Thoracic aorta (tissue), 2 donors: ENCODE data around the gene CLEC17A. TPM values are rescaled to one million over a fixed set of nuclear protein-coding genes. Genes with fewer than 3 reads are reported as not detected.

Source experiments
- ATAC-seq: fragments of 150-250 bp; one replicate; pipeline ENCODE4 v1.8.0; 2017; ENCODE audit warnings: low read depth; ENCODE audit not compliant: insufficient number of reproducible peaks, low FRiP score
- DNase-seq: peaks from one replicate; pipeline ENCODE4 v3.0.0-alpha.2; 2020; ENCODE audit warnings: low spot score
- H3K27ac ChIP-seq, 2 donors: fragments of 200-600 bp; sonication (generic); 1 replicate in 1 of 2; 2 replicates in 1 of 2; pipeline ENCODE4 v1.5.1; 2016; ENCODE audit warnings: mild to moderate bottlenecking in 2 of 2, moderate library complexity in 2 of 2
- H3K27me3 ChIP-seq: fragments of 200-600 bp; sonication (generic); replicated peaks from 2 replicates; pipeline ENCODE4 v1.6.0; 2016; ENCODE audit warnings: mild to moderate bottlenecking; ENCODE audit not compliant: insufficient read depth
- H3K36me3 ChIP-seq: fragments of 200-600 bp; sonication (generic); one replicate; pipeline ENCODE4 v1.5.1; 2016
- H3K4me1 ChIP-seq, 2 donors: fragments of 200-600 bp; sonication (generic); 1 replicate in 1 of 2; 2 replicates in 1 of 2; pipeline versions ENCODE4 v1.5.1 to v1.6.0; 2016; ENCODE audit warnings: low read depth in 2 of 2, mild to moderate bottlenecking in 1 of 2; ENCODE audit not compliant: control insufficient read depth in 1 of 2
- H3K4me3 ChIP-seq: fragments of 200-600 bp; sonication (generic); 2 replicates; pipeline ENCODE4 v1.5.1; 2016; ENCODE audit warnings: mild to moderate bottlenecking
- H3K9me3 ChIP-seq: fragments of 200-600 bp; sonication (generic); 2 replicates; pipeline ENCODE4 v1.5.1; 2016
- total RNA-seq, 2 donors: library from RNA; depleted of rRNA; stranded (reverse); fragments of >200 nt; gene quantifications; one replicate each; pipeline versions ENCODE4 v1.1.0 to v1.2.3, GENCODE V29; 2016
- TF ChIP-seq, protein P1 (sequence below): fragments of 200-600 bp; sonication (generic); IDR thresholded peaks from one replicate; pipeline ENCODE4 v1.5.1; 2019; ENCODE audit warnings: antibody characterized with exemption

The CLEC17A gene
- total RNA-seq, 2 donors from 2014 or later, result not detected

DNA sequence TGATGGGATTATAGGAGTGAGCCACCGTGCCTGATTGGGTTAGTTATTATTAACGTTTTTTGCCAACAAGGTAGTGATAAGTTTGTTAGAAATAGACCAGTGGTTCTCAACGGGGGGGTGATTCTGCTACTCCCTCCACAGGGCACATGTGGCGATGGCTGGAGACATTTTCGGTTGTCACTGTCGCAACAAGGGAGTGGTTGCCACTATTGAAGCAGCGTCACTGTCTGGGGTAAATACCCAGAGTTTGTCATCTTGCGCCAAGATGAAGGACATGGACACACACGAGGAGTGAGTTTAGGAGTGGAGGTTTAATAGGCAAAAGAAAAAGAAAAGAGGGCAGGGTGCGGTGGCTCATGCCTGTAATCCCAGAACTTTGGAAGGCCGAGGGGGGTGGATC lies 72.8 kb downstream of the CLEC17A start:
- no peak overlapping the region for H3K4me3 ChIP-seq
- TF ChIP-seq, protein P1, sequence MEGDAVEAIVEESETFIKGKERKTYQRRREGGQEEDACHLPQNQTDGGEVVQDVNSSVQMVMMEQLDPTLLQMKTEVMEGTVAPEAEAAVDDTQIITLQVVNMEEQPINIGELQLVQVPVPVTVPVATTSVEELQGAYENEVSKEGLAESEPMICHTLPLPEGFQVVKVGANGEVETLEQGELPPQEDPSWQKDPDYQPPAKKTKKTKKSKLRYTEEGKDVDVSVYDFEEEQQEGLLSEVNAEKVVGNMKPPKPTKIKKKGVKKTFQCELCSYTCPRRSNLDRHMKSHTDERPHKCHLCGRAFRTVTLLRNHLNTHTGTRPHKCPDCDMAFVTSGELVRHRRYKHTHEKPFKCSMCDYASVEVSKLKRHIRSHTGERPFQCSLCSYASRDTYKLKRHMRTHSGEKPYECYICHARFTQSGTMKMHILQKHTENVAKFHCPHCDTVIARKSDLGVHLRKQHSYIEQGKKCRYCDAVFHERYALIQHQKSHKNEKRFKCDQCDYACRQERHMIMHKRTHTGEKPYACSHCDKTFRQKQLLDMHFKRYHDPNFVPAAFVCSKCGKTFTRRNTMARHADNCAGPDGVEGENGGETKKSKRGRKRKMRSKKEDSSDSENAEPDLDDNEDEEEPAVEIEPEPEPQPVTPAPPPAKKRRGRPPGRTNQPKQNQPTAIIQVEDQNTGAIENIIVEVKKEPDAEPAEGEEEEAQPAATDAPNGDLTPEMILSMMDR, result no peak
- DNase-seq, result no peak
- no peaks in the 10 kb centered on the region for H3K27me3 ChIP-seq
- no peak for ATAC-seq
- H3K27ac ChIP-seq, result no peak overlapping the region
- no peaks in the 10 kb centered on the region for H3K36me3 ChIP-seq
- H3K4me1 ChIP-seq, result no peaks in the 10 kb centered on the region
- no peaks in the 10 kb centered on the region for H3K9me3 ChIP-seq

DNA sequence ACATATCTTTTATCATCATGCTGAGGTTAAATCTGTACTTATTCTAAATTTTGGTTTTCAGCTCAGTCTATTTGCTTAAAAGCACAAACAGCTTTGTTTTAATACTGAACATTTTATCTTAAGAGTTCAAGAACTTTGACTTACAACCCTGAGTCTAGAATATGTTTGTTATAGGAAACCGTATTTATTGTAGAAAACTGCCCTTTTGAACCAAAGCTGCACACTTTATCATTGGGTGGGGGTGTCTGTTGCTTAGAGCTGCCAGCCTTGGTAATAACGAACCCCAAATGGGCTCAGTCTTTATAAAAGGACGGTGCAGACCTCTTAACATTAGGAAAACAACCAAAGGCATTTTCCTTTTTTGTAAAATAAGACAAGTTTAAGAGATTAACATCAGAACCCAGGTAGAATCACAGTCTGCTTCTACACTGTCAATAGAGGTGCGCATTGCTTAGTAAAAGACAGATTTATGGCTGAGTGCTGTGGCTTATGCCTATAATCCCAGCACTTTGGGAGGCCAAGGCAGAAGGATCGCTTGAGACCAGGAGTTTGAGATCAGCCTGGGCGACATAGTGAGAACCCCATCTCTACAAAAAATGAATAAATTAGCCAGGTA lies 77.1 kb downstream of the CLEC17A start:
- no peaks in the 10 kb centered on the region for H3K27me3 ChIP-seq
- H3K4me3 ChIP-seq, result no peak overlapping the region
- DNase-seq, result no peak
- no peaks in the 10 kb centered on the region for H3K9me3 ChIP-seq
- H3K4me1 ChIP-seq, result no peaks in the 10 kb centered on the region
- no peaks in the 10 kb centered on the region for H3K36me3 ChIP-seq
- TF ChIP-seq, protein P1, result no peak
- ATAC-seq, result no peak
- H3K27ac ChIP-seq, result no peak overlapping the region

- TF ChIP-seq, protein P1, result no peak
- ATAC-seq (no peak), DNase-seq (no peak)
- Histone ChIP-seq H3K27ac (no peak overlapping the region), H3K9me3 (no peaks in the 10 kb centered on the region), H3K4me3 (no peak overlapping the region), H3K36me3 (no peaks in the 10 kb centered on the region), H3K27me3 (no peaks in the 10 kb centered on the region), H3K4me1 (no peaks in the 10 kb centered on the region)
Measured at GRCh38 chr19:14661372-14661924, 78.6 kb downstream of the CLEC17A start.

Other genes starting within 250 kb of the CLEC17A start
- gene ADGRE5, start 201.6 kb upstream of the CLEC17A start, total RNA-seq, result 100 to 1,000 TPM; 199 to 281 TPM
- 10 to 100 TPM; 77.4 to 81.6 TPM for gene DDX39A, start 163.7 kb upstream of the CLEC17A start, total RNA-seq
- 100 to 1,000 TPM in 1 of 2 donors, 10 to 100 TPM in 1; 93.8 to 139 TPM for gene PKN1, start 149.8 kb upstream of the CLEC17A start, total RNA-seq
- 1 to 10 TPM in 1 of 2 donors, not detected in 1; 2.8 TPM for gene PTGER1, start 107.7 kb upstream of the CLEC17A start, total RNA-seq
- 10 to 100 TPM; 56.4 to 77.8 TPM for gene GIPC1, start 87.0 kb upstream of the CLEC17A start, total RNA-seq
- gene DNAJB1, start 64.7 kb upstream of the CLEC17A start, total RNA-seq, result 10 to 100 TPM; 50.1 to 50.6 TPM
- gene TECR, start 53.5 kb upstream of the CLEC17A start, total RNA-seq, result 10 to 100 TPM; 35.6 to 37.6 TPM
- gene NDUFB7, start 11.0 kb upstream of the CLEC17A start, total RNA-seq, result 100 to 1,000 TPM; 179 to 251 TPM
- not detected for gene ADGRE3, start 91.8 kb downstream of the CLEC17A start, total RNA-seq
- gene ZNF333, start 107.0 kb downstream of the CLEC17A start, total RNA-seq, result 10 to 100 TPM; 57.1 to 59.0 TPM
- 1 to 10 TPM; 8.3 to 9.9 TPM for gene ADGRE2, start 195.5 kb downstream of the CLEC17A start, total RNA-seq